Measurements from ENCODE around the gene DHRS9. TPM values are rescaled to one million over a fixed set of nuclear protein-coding genes. Genes with fewer than 3 reads are reported as not detected.

The DHRS9 gene
- total RNA-seq, 1 donor from 2014 or later, result not detected

DNA sequence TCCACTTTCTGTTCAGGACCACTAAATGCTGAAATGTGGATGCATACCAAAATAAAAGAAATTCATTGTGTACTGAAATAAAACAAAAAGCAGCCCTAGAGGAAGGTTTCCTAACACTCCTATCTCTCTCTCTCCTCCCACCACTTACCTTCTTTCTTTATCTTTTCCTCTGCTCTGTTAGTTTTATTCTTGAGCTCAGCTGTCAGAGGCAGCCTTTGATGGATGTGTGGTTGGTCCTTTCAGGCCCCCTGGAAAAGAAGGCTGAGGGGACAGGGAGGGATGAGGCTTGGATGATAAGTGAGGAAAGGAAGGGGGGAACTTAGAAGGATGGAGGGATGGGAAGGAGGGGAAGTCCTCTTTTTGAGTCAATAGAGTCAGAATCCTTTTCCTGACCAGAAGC lies 47.6 kb downstream of the DHRS9 start:
- no peak overlapping the region for H3K27ac Mint-ChIP-seq (ENCODE audit: unreplicated experiment)
- TF ChIP-seq, protein P1, sequence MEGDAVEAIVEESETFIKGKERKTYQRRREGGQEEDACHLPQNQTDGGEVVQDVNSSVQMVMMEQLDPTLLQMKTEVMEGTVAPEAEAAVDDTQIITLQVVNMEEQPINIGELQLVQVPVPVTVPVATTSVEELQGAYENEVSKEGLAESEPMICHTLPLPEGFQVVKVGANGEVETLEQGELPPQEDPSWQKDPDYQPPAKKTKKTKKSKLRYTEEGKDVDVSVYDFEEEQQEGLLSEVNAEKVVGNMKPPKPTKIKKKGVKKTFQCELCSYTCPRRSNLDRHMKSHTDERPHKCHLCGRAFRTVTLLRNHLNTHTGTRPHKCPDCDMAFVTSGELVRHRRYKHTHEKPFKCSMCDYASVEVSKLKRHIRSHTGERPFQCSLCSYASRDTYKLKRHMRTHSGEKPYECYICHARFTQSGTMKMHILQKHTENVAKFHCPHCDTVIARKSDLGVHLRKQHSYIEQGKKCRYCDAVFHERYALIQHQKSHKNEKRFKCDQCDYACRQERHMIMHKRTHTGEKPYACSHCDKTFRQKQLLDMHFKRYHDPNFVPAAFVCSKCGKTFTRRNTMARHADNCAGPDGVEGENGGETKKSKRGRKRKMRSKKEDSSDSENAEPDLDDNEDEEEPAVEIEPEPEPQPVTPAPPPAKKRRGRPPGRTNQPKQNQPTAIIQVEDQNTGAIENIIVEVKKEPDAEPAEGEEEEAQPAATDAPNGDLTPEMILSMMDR (IDR thresholded peaks at IDR 0.05; ENCODE audit: partially characterized antibody, unreplicated experiment), result no peak
- peaks cover 2% of the 10 kb centered on the region for H3K9me3 Mint-ChIP-seq (ENCODE audit: unreplicated experiment)
- no peaks in the 10 kb centered on the region for H3K36me3 Mint-ChIP-seq (ENCODE audit: unreplicated experiment)
- no peak for DNase-seq
- peaks cover 2% of the 10 kb centered on the region for H3K27me3 Mint-ChIP-seq (ENCODE audit: unreplicated experiment)
- H3K4me1 Mint-ChIP-seq (ENCODE audit: low read depth, unreplicated experiment), result no peaks in the 10 kb centered on the region
- H3K4me3 Mint-ChIP-seq (ENCODE audit: unreplicated experiment), result no peak overlapping the region

DNA sequence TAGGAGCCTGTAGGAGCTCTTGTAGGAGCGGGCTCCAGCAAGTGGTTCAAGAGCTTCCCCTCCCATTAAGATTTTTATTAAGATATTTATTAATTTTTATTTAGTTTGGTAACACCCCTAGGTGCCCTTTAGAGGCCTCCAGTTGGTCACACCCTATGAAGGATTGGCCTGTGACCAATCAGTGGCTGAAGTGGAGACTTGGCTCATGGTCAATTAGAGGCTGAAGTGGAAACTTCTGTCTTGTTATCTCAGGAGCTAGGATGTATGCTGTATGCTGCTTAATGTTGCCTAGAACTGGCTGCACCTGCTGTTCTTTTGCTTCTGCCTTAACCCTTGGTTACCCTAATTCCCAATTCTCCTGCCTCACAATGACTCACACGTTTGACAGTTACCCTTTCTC lies 48.7 kb downstream of the DHRS9 start:
- Mint-ChIP-seq H3K27me3 (ENCODE audit: unreplicated experiment) (peaks cover 2% of the 10 kb centered on the region), H3K36me3 (ENCODE audit: unreplicated experiment) (no peaks in the 10 kb centered on the region), H3K9me3 (ENCODE audit: unreplicated experiment) (peaks cover 2% of the 10 kb centered on the region), H3K27ac (ENCODE audit: unreplicated experiment) (no peak overlapping the region), H3K4me3 (ENCODE audit: unreplicated experiment) (no peak overlapping the region), H3K4me1 (ENCODE audit: low read depth, unreplicated experiment) (no peaks in the 10 kb centered on the region)
- DNase-seq, result no peak
- TF ChIP-seq, protein P1 (IDR thresholded peaks at IDR 0.05; ENCODE audit: partially characterized antibody, unreplicated experiment), result no peak

DNA sequence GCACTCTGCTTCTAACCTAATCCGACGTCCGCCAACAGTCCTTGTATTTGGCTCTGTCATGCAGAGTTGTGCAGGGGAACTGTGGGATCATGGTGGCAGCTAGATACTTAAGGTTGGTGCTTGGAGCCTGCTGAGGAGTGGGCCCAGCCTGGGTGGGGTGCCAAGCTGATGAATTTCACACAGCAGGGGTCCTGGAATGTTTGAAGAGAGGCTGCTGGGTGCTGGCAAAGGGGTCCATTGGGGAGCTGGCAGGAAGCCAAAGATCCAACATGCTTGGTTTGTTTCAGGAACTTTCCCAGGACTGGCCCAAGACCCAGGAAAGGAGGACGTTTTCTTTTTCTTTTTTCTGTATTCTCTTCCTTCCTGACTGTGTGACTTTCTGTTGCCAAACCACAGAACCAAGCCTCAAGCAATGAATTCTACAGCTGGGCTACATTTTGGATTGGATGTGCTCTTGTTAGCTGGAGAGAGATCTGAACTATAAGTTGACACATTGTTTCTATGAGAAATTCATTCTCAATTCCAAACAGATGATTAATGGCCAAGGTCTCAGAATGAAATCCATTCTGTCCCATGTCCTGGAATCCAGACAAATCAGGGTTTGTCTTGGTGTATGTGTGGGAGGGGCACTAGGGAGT lies 49.9 kb downstream of the DHRS9 start:
- no peak for DNase-seq

DNA sequence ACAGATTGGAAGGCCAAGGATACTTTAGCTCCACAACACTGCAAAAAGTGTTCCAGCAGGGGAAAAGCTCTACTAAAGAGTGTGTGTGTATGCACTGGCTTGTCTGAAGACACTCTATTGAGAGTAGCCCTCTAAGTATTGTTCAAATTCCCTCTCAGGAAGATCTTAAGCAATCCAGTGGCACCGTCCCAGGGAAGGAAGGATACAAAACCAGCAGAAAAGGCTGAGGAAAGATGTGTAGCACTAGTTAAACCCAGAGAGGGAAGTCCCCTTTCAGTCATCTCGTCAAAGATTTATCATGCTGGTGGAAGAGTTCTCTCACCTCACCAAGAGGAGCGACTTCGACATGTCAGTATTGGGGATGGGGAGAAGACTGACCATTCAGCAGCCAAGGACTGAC lies 50.5 kb downstream of the DHRS9 start:
- H3K27ac Mint-ChIP-seq (ENCODE audit: unreplicated experiment), result no peak overlapping the region
- H3K27me3 Mint-ChIP-seq (ENCODE audit: unreplicated experiment), result peaks cover 2% of the 10 kb centered on the region
- TF ChIP-seq, protein P1 (IDR thresholded peaks at IDR 0.05; ENCODE audit: partially characterized antibody, unreplicated experiment), result no peak
- H3K4me1 Mint-ChIP-seq (ENCODE audit: low read depth, unreplicated experiment), result no peaks in the 10 kb centered on the region
- no peak overlapping the region for H3K4me3 Mint-ChIP-seq (ENCODE audit: unreplicated experiment)
- DNase-seq, result no peak
- H3K36me3 Mint-ChIP-seq (ENCODE audit: unreplicated experiment), result no peaks in the 10 kb centered on the region
- peaks cover 2% of the 10 kb centered on the region for H3K9me3 Mint-ChIP-seq (ENCODE audit: unreplicated experiment)

More for the DNA sequence above, 49.9 kb downstream of the DHRS9 start:
- no peak overlapping the region for H3K27ac Mint-ChIP-seq (ENCODE audit: unreplicated experiment)
- no peak overlapping the region for H3K4me3 Mint-ChIP-seq (ENCODE audit: unreplicated experiment)
- H3K27me3 Mint-ChIP-seq (ENCODE audit: unreplicated experiment), result peaks cover 2% of the 10 kb centered on the region
- TF ChIP-seq, protein P1 (IDR thresholded peaks at IDR 0.05; ENCODE audit: partially characterized antibody, unreplicated experiment), result no peak
- H3K36me3 Mint-ChIP-seq (ENCODE audit: unreplicated experiment), result no peaks in the 10 kb centered on the region
- H3K9me3 Mint-ChIP-seq (ENCODE audit: unreplicated experiment), result peaks cover 2% of the 10 kb centered on the region
- H3K4me1 Mint-ChIP-seq (ENCODE audit: low read depth, unreplicated experiment), result no peaks in the 10 kb centered on the region

DNA sequence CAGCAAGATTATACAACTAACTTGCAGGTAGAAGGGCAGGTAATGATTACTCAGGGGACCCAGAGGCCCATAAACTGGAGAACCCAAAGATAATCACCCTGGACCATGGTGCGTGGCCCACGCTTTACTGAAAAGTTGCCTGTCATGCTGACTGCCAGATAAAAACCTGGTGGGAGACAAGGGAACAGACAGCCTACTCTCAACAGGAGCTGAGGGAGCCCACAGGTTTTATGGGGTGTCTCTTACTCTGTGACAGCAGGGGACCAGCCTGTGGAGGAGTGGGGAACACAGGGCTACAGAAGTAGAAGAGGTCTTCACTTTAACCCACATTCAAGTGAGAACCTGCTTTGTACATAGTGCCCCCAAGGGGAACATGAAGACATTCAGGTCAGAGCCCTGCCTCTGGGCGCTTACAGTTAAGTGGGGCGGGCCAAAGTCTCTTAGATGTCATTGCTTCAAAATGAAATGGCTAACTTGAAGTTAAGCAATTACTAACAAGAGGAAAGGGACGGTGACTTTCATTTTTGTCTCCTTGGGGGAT lies 60.4 kb downstream of the DHRS9 start:
- no peaks in the 10 kb centered on the region for H3K4me1 Mint-ChIP-seq (ENCODE audit: low read depth, unreplicated experiment)
- peaks cover 2% of the 10 kb centered on the region for H3K9me3 Mint-ChIP-seq (ENCODE audit: unreplicated experiment)
- DNase-seq, result no peak
- H3K27ac Mint-ChIP-seq (ENCODE audit: unreplicated experiment), result no peak overlapping the region
- TF ChIP-seq, protein P1 (IDR thresholded peaks at IDR 0.05; ENCODE audit: partially characterized antibody, unreplicated experiment), result no peak
- no peaks in the 10 kb centered on the region for H3K36me3 Mint-ChIP-seq (ENCODE audit: unreplicated experiment)
- no peak overlapping the region for H3K4me3 Mint-ChIP-seq (ENCODE audit: unreplicated experiment)
- H3K27me3 Mint-ChIP-seq (ENCODE audit: unreplicated experiment), result peaks cover 1% of the 10 kb centered on the region
